ENCODE measurements around the gene IVNS1ABP.

Gene IVNS1ABP

DNA sequence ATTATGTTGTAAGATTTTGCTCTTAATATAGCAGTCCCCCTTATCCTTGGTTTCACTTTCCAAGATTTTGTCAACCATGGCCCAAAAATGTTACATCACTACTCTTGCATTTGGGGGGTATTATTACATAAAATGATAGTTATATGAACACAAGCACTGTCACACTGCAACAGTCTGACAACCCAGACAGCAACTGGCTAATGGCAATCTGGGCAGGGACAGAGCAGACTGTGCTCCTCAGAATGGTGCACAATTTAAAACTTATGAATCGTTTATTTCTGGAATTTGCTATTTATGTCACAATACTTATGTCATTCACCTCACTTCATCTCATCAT is 2.1 kb upstream of the IVNS1ABP start:
- no peak overlapping the region for H3K4me3 ChIP-seq (ENCODE audit: low read length)
- no peak for DNase-seq (ENCODE audit: low read depth)
- TF ChIP-seq, protein P1, sequence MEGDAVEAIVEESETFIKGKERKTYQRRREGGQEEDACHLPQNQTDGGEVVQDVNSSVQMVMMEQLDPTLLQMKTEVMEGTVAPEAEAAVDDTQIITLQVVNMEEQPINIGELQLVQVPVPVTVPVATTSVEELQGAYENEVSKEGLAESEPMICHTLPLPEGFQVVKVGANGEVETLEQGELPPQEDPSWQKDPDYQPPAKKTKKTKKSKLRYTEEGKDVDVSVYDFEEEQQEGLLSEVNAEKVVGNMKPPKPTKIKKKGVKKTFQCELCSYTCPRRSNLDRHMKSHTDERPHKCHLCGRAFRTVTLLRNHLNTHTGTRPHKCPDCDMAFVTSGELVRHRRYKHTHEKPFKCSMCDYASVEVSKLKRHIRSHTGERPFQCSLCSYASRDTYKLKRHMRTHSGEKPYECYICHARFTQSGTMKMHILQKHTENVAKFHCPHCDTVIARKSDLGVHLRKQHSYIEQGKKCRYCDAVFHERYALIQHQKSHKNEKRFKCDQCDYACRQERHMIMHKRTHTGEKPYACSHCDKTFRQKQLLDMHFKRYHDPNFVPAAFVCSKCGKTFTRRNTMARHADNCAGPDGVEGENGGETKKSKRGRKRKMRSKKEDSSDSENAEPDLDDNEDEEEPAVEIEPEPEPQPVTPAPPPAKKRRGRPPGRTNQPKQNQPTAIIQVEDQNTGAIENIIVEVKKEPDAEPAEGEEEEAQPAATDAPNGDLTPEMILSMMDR (IDR thresholded peaks at IDR 0.05; ENCODE audit: insufficient read depth, low read depth, low read length, missing control alignments) = no peak

DNA sequence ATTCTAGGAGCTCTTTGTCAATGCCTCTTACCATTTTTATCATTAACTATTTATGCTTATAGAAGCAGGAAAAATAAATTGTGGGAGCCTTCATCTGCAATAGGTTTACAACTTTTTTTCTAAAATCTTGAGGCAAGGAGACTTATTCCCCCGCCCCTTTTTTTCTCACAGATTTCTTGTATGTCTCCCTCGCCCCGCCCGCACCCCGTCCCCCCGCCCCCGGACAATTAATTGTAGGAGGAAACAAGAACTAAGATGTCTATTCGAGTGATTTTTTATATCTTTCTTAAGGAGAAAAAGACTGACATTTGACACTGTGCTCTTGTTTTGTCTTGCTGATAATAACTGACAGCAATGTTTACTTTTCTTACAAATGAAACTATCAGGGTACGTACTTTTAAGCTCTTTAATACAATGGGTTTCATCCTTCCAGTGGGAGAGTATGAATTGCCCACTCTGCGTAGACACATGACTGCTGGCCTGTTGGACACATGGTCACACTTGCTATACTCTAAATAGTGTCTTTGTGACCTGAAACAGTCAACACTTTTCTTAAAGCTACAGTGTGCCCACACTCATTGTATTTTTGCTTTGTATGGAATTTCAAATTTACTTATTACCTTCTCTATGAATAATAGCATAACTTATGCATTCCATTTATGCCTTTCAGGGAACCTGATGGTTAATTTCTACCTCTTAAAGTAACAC is 1.5 kb upstream of the IVNS1ABP start:
- DNase-seq (ENCODE audit: low read depth) = no peak
- TF ChIP-seq, protein P1 (IDR thresholded peaks at IDR 0.05; ENCODE audit: insufficient read depth, low read depth, low read length, missing control alignments) = no peak
- no peak overlapping the region for H3K4me3 ChIP-seq (ENCODE audit: low read length)

DNA sequence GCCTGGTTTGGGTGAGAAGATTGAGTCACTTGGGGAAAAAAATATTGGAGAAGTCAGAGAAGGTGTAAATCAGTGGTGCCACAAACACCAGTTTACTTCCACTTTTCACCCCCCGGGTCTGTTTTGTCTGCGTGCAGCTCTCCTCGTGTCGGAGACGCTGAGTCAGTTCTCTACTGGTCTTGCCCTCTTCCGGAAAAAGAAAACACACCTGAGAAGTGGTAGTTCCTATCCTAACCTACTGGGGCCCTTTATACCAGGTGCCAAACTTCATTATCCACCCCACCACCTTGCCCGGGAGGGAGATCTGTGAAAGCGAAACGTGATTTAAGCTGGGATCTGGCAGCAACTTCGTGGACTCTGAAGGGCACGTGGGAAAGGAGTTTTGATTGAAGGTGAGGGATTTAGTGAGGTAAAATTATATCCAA is 855 bp upstream of the IVNS1ABP start:
- TF ChIP-seq, protein P1 (IDR thresholded peaks at IDR 0.05; ENCODE audit: insufficient read depth, low read depth, low read length, missing control alignments) = peak; percentile 25
- peak overlapping the region; percentile 43 for H3K4me3 ChIP-seq (ENCODE audit: low read length)
- DNase-seq (ENCODE audit: low read depth) = peak; percentile 86

DNA sequence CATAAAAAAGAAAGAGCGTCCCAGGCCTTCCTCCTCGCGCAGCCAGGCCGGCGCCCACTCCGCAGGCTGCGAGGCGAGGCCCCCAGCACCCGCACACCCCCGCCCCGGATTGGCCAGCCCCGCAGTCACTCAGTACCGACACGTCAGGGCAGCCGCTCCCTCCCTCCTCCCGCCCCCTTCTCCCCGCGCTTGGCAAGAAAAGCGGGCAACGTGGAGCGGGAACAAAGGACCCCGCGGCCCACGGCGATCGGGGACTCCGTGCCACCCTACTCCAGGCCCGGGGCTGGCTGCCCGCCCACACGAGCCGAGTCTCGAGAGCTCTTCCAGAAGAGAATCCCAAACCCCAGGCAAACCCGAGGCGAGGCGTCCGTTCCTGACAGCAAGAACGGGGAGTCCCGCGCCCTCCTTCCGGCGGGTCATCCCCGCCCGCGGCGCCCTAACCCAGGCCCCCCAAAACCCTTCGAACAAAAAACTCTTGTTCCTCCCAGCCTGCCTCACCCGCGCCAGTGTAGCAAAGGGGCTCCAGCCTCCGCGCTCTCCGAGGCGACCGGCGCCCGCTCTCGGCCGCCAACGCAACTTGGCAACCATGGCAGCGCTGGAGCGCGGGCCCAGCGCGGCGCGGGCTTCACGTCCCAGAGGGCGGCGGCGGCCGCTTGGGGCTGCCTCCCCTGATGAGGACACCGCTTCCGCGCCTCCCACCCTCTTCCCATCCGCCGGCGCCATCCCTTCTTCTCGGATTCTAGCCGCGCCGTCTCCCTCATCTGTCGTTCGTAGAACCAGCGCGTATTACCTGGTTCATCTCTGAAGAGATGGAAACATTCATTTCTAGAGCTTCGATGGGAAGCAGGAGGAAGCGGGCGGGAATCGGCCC is 645 bp downstream of the IVNS1ABP start:
- H3K4me3 ChIP-seq (ENCODE audit: low read length) = peak overlapping the region; percentile 91
- peak; percentile 92 for DNase-seq (ENCODE audit: low read depth)
- TF ChIP-seq, protein P1 (IDR thresholded peaks at IDR 0.05; ENCODE audit: insufficient read depth, low read depth, low read length, missing control alignments) = peak; percentile 13

DNA sequence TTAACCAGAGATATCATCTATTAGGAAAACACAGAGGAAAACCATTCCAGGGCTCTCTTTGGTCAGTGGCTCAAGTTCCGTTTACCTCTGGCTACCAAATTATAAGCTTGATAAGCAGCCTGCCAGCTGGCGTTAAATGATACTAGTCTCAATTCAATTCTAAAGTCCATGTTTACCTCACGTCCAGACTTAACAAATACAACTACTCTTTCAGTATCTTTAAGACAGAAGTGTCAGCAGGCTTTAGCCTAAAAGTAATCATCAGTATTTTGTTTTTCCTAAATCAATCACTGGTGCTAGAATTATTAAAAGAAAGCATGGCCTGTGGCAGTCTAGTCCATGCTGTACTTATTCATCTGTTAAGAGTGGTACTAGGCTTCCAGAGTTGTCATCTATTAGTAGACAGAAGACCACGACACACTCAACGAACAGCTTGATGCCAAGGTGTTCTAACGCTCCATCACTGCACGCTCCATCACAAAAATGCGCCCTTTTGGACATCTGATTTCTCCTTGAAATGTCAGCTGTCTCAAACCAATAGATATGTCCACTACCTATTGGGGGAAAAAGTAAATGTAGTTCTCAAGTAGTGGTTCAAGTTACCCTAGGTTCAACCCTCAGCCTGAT is 1.5 kb downstream of the IVNS1ABP start:
- no peak for DNase-seq (ENCODE audit: low read depth)
- TF ChIP-seq, protein P1 (IDR thresholded peaks at IDR 0.05; ENCODE audit: insufficient read depth, low read depth, low read length, missing control alignments) = no peak
- peak overlapping the region; percentile 91 for H3K4me3 ChIP-seq (ENCODE audit: low read length)

GRCh38 chr1:185314411-185314810 is 2.6 kb downstream of the IVNS1ABP start:
- TF ChIP-seq, protein P1 (IDR thresholded peaks at IDR 0.05; ENCODE audit: insufficient read depth, low read depth, low read length, missing control alignments) = no peak
- DNase-seq (ENCODE audit: low read depth) = peak; percentile 46
- peak overlapping the region; percentile 91 for H3K4me3 ChIP-seq (ENCODE audit: low read length)

Data from epithelial cell of esophagus (primary cell).